Tongue (tissue), 2 donors: ENCODE results near the gene IFNL3. TPM values are rescaled to one million over a fixed set of nuclear protein-coding genes. Genes with fewer than 3 reads are reported as not detected.
"Not testable (repeated sequence)": the region's sequence is repeated elsewhere in the genome, so short reads cannot be mapped to it uniquely, and the experiment has no call there.

Source experiments
- DNase-seq: peaks from one replicate; pipeline ENCODE4 v3.0.0-alpha.2; 2015
- total RNA-seq: library from RNA; depleted of rRNA; stranded (reverse); fragments of >200 nt; gene quantifications from one replicate; pipeline ENCODE4 v1.2.3, GENCODE V29; 2014

The IFNL3 gene
- not detected for total RNA-seq

DNA sequence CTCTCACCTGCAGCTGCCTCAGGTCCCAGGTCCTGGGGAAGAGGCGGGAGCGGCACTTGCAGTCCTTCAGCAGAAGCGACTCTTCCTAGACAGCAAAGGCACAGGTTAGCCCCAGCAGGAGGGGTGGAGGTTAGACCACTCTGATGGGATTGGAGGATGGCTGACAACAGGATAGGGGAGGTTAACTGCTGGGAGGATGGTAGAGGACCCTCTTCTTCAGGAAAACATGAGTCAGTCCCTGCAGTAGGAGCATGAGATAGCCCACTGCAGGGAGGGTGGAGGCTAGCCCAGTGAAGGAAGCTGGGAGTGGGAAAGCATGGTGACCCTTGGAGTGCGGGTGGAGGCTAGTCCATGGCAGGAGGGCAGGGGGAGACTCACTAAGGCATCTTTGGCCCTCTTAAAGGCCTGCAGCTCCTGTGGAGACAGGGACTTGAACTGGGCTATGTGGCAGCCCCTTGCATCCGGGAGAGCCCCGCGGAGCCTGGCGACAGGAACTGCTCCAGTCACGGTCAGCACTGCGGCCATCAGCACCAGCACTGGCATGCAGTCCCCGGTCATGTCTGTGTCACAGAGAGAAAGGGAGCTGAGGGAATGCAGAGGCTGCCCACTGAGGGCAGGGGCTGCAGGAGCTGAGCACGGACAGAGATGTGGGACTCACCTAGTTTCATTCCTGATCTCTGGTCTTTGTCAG is at the start of gene IFNL3:
Gene IFNL3 (minus strand): TSS at position 597 of the 691 bp plus-strand sequence. CDS start 39 bp downstream, at position 558.
- DNase-seq = not testable (repeated sequence)

DNA sequence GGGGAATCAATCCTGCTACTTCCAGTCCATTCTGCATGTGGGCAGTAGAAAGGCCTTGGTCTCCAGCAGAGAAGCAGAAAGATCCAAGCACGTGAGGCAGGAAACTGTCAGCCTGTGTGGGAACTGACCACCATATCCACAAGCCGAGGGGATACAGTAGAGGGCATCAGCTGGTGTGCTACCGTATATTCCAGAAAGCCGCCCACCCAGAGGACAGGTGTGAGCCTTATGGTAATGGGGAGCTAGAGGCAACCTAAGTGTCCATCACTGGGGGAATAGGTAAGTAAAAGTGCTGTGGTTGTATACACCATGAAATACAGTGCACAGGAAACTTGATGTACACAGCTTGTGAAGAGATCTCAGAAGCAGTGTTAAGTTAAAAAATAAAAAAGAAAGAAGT is 48.6 kb upstream of the IFNL3 start:
- no peak for DNase-seq

DNA sequence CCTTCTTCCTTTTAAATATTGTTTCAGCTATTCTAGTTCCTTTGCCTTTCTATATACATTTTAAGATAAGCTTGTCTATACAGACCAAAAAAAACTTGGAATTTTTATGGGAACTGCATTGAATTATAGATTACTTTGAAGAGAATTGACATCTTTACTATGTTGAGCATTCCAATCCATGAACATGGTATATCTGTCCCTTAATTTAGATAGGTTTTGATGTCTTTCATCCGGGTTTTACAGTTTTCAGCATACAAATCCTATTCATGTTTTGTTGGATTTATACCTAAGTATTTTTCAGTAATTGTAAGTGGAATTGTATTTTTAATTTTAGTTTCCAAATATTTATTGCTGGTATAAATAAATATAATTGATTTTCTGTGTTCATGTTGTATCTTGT is 39.2 kb upstream of the IFNL3 start:
- no peak for DNase-seq

DNA sequence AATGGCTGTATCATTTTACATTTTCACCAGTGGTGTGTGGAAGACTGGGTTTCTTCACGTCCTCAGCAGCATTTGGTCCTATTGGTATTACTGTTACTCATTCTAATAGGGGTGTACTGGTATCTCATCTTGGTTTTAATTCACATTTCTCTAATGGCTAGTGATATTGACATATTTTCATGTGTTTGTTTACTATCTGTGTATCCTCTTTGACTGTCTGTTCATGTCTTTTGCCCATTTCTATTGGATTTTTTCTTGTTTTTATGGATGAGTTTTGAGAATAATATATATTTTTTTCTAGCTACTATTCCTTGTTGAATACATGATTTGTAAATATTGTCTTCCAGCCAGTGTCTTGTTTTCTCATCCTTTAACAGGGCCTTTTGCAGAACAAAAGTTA is 37.2 kb upstream of the IFNL3 start:
- no peak for DNase-seq

DNA sequence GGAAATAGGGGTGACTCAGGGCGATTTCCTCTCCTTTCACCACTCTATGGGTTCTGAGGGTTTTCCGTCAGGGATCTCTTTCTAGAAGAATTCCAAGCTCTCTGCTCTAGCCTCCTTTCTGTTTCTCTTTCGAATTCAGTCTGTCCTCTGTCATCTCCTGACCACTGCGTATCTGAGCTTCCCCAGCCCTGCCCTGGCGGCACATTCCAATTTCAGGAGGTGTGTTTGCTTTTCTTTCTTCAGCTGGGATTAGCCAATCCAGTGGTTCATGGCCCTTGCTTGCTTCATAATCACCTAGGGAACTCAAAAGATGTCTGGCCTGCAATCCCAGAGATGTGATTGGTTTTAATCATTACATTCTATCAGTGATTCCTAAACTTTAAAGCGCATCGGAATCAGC is 32.8 kb upstream of the IFNL3 start:
- DNase-seq = no peak

DNA sequence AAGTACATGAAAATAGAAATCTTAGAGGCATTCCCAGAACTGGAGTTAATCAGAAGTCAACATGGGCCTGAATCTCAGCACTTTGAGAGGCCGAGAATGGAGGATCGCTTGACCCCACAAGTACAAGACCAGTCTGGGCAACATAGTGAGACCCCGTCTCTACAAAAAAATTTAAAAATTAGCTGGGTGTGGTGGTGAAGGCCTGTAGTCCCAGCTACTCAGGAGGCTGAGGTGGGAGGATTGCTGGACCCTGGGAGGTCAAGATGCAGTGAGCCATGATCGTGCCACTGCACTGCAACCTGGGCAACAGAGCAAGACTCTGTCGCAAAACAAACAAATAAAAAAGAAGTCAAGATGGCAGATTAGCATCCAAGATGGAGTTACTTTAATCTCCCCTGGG is 31.9 kb upstream of the IFNL3 start:
- DNase-seq = no peak

DNA sequence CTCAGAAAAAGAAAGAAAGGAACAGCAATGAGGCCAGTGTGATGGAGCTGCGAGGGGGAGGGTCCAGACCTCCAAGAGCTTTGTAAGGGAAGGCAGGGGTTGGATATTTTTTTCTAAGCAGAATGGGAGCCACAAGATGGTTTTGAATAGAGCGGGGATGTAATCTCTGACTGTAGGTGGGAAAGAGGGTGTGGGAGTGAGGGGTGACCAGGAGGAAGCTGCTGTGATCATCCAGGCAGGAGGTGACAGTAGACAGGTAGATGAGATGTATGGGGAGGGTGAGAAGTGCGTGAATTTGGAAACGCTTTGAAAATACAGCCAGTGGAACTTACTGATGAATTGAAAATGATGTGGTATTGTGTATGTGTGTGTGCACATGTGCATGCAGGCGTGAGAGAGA is 30.8 kb upstream of the IFNL3 start:
- DNase-seq = no peak

DNA sequence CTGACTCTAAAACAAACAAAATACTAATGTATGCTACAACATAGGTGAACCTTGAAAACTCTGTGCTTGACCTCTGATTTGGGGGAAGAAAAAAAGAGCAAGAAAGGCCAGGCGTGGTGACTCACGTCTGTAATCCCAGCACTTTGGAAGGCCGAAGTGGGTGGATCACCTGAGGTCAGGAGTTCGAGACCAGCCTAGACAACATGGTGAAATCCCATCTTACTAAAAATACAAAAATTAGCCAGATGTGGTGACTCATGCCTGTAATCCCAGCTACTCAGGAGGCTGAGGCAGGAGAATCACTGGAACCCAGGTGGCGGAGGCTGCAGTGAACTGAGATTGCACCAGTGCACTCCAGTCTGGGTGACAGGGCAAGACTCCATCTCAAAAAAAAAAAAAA is 29.1 kb upstream of the IFNL3 start:
- not testable (repeated sequence) for DNase-seq

DNA sequence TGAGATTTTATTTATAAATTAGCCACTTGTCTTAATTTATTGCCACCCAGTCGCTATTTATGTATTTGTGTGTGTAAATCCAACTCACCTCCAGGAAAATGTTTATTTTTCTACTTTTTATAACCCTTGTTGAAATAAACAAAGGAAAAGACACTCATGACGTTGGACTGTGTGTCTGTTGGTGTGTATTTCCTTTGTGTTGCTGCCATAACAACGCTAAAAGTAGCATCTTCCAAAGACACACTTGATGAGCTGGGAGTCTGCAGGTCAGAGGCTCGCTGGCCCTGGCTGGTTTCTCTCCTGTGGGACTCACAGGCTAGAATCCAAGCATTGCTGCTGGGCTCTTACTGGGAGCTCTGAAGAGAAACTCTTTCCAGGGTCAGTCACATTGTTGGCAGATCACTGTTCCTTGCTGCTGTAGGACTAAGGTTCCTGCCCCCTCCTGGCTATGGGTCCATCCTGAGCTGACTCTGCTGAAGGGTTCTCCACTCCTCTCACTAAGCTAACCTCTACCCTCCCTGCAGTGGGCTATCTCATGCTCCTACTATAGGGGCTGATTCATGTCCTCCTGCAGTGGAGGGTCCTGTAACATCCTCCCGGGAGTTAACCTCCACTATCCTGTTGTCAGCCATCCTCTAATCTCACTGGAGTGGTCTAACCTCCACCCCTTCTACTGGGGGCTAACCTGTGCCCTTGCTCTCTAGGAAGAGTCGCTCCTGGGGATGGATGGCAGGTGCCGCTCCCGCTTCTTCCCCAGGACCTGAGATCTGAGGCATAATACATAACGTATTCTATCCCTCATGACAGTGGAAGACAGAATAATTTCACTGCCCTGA is 25.4 kb upstream of the IFNL3 start:
- DNase-seq = no peak

DNA sequence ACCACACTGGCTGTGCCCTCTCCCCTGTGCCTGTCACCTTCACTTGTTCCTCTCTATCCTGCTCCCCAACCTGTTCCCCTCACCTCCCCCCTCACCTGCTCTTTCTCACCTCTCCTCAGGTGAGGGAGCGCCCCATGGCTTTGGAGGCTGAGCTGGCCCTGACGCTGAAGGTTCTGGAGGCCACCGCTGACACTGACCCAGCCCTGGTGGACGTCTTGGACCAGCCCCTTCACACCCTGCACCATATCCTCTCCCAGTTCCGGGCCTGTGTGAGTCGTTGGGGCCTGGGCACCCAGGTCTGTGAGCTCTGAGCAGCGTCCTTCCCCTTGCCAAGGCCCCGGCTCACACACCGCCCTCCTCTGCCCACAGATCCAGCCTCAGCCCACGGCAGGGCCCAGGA is 24.6 kb upstream of the IFNL3 start:
- DNase-seq = not testable (repeated sequence)

DNA sequence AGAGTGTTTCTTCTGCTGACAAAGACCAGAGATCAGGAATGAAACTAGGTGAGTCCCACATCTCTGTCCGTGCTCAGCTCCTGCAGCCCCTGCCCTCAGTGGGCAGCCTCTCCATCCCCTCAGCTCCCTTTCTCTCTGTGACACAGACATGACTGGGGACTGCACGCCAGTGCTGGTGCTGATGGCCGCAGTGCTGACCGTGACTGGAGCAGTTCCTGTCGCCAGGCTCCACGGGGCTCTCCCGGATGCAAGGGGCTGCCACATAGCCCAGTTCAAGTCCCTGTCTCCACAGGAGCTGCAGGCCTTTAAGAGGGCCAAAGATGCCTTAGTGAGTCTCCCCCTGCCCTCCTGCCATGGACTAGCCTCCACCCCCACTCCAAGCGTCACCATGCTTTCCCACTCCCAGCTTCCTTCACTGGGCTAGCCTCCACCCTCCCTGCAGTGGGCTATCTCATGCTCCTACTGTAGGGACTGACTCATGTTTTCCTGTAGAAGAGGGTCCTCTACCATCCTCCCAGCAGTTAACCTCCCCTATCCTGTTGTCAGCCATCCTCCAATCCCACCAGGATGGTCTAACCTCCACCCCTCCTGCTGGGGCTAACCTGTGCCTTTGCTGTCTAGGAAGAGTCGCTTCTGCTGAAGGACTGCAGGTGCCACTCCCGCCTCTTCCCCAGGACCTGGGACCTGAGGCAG is 23.9 kb upstream of the IFNL3 start:
- not testable (repeated sequence) for DNase-seq

DNA sequence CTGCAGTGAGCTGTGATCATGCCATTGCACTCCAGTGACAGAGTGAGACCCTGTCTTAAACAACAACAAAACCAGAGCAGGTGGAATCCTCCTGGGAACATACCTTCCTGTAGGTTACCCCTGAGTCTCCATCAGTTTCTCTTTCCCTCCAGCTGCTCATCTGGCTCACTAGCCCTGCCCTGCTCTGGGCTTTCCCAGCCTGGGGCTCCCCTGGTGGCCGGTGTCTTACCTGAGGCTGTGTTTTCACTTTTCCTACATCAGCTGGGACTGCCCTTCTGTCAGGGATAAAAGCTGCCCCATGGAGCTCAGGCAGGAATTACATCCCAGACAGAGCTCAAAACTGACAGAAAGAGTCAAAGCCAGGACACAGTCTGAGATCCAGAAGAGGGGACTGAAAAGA is 23.3 kb upstream of the IFNL3 start, which contains the start of gene IFNL2:
Gene IFNL2 (plus strand): TSS at position 312 of the 400 bp plus-strand sequence. CDS start 173 bp downstream, outside the sequence.
- not testable (repeated sequence) for DNase-seq

DNA sequence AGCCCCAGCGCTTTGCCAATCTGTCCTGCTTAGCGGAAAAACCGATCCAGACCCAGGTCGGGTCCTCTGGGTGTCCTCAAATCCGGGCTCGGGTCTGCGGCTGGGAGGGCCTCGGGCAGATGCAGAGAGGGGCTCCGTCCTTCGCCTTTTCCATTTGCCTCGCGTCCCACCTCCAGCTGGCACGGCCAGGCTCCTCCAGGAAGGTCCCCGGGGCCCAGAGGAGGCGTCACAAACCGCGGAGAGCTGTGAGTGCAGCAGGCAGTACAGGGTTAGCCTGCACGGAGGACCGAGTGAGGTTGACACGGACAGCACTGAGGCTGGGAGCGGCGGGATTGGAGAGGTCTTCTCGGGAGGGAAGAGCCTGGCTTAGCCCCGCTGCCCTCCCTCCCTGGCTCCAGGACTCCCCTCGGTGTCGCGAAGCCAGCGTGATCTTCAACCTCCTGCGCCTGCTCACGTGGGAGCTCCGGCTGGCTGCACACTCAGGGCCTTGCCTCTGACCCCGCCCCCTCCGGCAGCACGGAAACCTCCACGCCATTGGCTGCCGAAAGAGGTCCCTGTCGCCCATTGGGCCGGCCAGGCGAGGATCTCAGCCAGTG is 20.6 kb upstream of the IFNL3 start:
- DNase-seq = no peak

DNA sequence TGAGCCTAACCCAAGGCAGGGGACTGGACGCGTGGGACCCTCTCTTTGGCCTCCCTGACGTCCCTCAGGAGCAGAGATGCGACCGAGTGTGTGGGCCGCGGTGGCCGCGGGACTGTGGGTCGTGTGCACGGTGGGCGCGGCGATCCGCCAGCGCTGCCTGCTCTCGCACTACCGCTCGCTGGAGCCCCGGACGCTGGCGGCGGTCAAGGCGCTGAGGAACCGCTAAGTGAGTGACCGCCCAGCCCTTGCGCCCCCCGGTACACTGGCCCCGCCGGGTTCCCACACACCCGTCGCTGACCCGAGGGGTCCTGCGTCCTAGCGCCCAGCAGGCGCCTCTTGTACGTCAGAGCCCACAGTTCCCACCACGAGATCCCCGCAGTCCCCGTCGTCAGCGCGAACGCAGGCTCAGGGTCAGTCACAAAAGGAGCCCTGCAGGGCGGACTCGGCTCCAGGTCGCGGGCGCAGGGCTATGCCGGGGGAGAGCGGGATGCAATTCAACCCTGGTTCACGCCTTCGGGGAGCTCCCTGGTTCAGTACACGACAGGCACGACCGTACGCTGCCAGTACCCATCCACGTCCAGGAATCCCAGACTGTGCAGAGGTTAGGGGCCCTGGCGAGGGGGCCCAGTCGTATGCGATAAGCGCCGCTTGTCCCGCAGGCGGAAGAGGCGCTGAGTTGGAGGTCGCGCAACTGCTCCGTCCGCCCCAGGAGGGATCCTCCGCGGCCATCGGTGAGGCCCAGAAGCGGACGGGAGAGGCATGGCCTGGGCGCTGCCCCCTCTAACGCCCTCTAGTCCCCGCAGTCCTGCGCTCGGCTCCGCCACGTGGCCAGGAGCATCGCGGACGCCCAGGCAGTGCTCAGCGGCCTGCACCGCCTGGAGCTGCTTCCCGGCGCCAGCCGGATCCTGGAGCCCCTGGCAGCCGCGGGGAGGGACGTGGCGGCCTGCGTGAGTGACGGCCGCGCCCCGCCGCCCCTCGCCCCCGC is 19.8 kb upstream of the IFNL3 start:
- DNase-seq = peak; percentile 25

DNA sequence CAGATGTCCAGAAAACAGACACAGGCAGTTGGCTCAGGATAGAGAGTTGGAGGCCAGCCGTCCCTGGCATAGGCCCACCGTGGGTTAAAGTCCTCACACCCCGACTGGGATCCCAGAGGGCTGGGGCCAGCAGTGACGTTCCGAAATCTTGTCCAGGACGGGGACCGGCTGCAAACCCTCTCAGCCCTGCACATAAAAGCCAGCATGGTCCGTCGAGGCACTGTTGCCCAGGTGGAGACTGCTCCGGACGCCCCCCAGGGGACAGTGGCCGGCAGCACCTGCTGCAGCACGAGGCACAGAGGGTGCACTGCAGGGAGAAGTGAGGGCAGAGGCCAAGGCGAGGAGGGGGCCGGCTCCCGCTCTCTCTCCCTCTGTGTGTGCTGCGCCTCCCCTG is 19.1 kb upstream of the IFNL3 start:
- no peak for DNase-seq

DNA sequence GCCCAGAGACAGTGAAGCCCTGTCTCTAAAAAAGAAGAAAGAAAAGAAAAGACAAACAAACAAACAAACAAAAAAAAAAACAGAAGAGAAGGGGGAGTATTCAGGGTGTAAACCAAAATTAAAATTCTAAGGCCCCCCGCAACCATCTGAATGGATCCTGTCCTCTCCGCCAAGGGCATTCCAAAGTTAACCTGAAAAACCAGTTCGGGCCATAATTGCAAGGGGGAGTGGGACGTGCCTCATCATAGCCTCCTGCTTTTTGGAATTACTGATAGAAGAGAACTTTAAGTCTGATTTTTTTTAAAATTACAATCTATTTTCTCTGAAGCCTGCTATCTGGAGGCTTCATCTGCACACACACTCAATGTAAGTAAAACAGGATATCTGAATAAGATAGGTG is 17.7 kb upstream of the IFNL3 start:
- no peak for DNase-seq

DNA sequence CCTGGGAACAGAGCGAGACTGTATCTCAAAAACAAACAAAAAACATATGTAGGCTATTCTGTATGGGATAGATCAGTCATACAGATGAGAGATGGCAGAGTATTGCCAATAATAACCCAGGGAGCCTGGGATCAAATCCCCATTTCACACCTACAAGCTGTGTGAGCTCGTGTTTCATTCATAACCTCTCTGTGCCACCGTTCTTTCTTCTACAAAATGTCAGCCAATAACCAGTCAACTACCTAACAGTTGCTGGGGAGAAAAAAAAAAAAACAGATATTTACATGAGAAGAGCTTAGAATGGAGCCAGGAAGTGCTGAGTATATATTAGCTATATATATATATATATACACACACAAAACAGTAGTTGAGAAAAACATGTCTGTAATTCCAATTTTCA is 16.9 kb upstream of the IFNL3 start:
- no peak for DNase-seq

DNA sequence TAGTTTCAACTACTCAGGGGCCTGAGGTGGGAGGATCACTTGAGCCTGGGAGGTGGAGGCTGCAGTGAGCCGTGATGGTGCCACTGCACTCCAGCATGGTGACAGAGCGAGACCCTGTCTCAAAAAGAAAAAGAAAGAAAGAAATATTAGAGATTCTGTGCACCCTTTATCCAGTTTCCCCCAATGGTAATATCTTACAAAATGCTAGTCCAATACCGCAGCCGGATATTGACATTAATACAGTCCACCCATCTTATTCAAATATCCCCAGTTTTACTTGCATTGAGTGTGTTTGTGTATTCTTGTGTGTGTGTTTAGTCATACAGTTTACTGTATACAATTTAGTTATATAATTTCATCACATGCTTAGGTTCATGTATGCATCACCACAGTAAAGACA is 12.4 kb upstream of the IFNL3 start:
- no peak for DNase-seq

DNA sequence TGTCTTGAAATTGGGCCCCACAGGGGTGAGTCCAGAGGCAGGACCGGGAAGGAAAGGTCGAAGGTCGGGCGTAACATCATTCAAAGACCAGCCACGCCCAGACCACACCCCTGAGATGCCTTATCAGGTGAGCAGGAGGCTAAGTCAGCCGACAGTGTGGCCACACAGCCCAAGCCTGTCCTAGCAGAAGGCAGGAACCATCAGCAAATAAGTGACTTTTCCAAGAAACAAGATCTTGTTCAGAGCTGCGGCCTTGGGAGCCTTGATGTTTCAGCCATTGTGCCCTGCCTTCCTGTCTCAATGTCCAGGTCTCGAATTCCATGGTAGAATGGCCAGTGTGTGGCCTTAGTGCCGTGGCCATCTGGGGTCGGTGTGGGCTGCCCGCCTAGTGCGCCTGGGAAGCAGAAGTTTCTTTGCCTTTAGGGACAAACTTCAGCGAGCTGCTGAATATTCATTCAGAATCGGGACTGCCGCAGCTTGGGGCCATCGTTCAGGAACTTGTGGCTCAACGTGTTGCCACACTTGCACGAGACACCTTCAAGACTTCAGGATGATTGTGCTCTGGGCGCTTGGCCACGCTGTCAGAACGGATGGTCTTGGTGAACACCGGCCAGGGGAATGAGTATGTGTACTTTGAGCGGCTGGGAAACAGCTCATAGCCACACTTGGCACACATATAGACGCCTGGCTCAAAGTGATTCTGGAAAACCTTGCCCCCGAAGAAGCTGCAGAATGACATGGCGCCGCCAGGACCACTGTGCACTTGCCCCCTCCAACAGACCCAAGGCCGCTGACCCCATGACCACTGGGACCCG is 9.9 kb upstream of the IFNL3 start:
- no peak for DNase-seq

DNA sequence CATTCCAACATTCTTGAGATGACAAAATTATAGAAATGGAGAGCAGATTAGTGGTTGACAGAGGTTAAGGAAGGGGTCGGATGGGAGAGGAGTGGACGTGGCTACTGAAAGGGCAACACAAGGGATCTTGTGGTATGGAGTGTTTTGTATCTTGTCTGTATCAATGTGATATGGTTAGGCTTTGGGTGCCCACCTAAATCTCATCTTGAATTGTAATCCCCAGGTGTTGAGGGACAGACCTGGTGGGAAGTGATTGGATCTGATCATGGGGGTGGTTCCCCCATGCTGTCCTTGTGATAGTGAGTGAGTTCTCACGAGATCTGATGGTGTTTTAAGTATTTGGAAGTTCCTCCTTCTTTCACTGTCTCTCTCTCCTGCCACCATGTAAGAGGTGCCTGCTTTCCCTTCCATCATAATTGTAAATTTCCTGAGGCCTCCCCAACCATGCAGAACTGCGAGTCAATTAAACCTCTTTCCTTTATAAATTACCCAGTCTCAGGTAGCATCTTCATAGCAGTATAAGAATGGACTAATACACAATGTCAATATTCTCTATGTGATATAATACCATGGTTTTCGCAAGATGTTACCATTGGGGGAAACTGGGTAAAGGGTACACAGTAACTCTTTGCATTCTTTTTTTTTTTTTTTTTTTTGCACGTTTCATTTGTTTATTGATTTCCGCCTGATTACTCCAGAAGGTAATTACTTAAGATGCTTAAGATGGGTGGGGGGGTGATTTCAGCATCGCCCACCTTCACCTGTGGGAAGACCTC is 8.8 kb upstream of the IFNL3 start:
- DNase-seq = no peak
